Stimulated activated CD4-positive, alpha-beta T cell treated with anti-CD3 and anti-CD28 coated beads, Interleukin-1b, Interleukin-23, amount 100 ng/mL, for 4 hours (primary cell): ENCODE results near the gene ESYT2.
"Not testable (repeated sequence)": the region's sequence is repeated elsewhere in the genome, so short reads cannot be mapped to it uniquely, and the experiment has no call there.

Source experiments
- DNase-seq, 2 donors: peaks; one replicate each; pipeline ENCODE4 v3.0.0-alpha.2; 2020; ENCODE audit warnings: low read depth in 2 of 2

ESYT2 gene

GRCh38 chr7:158829342-158830210 is at the start of gene ESYT2:
TSS of gene ESYT2 (minus strand) at chr7:158829509. CDS start at chr7:158829418, 91 bp downstream.
- DNase-seq: peak; percentile 99 to 100

GRCh38 chr7:158878151-158879079 is 49.1 kb upstream of the ESYT2 start:
- DNase-seq: not testable (repeated sequence)

- no peak for DNase-seq
Observed at GRCh38 chr7:158876984-158877383, 47.7 kb upstream of the ESYT2 start.

GRCh38 chr7:158869876-158870275 is 40.6 kb upstream of the ESYT2 start:
- no peak for DNase-seq

- DNase-seq: no peak
Observed at GRCh38 chr7:158868764-158869410, 39.6 kb upstream of the ESYT2 start.

- no peak for DNase-seq
Observed at GRCh38 chr7:158867214-158867984, 38.1 kb upstream of the ESYT2 start.

GRCh38 chr7:158865977-158866376 is 36.7 kb upstream of the ESYT2 start:
- DNase-seq: no peak

GRCh38 chr7:158865462-158865922 is 36.2 kb upstream of the ESYT2 start:
- no peak for DNase-seq

GRCh38 chr7:158864833-158865232 is 35.5 kb upstream of the ESYT2 start:
- DNase-seq: no peak

GRCh38 chr7:158864507-158864820 is 35.2 kb upstream of the ESYT2 start:
- DNase-seq: no peak

GRCh38 chr7:158863611-158864506 is 34.5 kb upstream of the ESYT2 start:
- DNase-seq: peak; percentile 6 to 22

GRCh38 chr7:158862985-158863610 is 33.8 kb upstream of the ESYT2 start:
- peak in 1 of 2 donors; percentile 3 for DNase-seq

GRCh38 chr7:158861936-158862704 is 32.8 kb upstream of the ESYT2 start:
- DNase-seq: no peak

GRCh38 chr7:158861004-158861787 is 31.9 kb upstream of the ESYT2 start:
- no peak for DNase-seq

- DNase-seq: no peak
Observed at GRCh38 chr7:158860394-158860793, 31.1 kb upstream of the ESYT2 start.

GRCh38 chr7:158858592-158859503 is 29.5 kb upstream of the ESYT2 start:
- no peak for DNase-seq
